ENCODE measurements around the gene SUFU.
A peak's percentile ranks its signal among the peaks of the same experiment; 100 is the strongest.

Gene SUFU

DNA sequence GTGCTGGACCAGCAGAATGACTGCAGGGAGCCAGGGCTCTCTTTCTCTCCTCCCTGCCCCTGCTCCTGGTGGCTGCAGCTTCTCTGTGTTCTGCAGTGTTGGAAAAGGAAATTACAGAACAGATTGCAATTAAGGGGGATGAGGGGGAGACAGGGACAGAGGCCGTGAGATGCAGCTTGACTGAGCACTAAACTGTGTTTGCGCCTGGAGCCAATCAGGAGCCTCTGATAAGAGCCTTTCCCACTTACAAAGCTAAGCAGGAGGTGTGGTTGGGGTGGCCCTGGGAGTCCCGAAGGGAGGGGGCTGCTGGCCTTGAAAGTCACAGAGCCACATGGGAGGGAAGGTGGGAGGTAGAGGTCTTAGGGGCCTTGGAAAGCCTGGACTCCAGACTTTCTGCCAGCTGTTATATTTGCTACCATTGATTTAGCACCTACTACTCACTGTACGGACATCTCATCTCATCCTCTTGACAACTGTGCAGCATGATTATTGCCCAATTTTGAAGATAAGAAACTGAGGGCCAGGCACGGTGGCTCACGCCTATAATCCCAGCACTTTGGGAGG is 167.2 kb downstream of the SUFU start:
- H3K4ac ChIP-seq (ENCODE audit: low read depth in 1 of 2, low read length in 2 of 2), result peak overlapping the region; percentile 9 to 10
- peak; percentile 30 for DNase-seq
- H3K14ac ChIP-seq (ENCODE audit: low read length in 2 of 2), result no peak overlapping the region
- peak overlapping the region in 1 of 2 experiments; percentile 61 for H3K23ac ChIP-seq (ENCODE audit: low read length in 2 of 2)
- no peaks in the 10 kb centered on the region for H3K79me1 ChIP-seq (replicated peaks; ENCODE audit: low read length, poor library complexity, severe bottlenecking)
- peak overlapping the region in 1 of 2 experiments; percentile 14 for H2BK12ac ChIP-seq (ENCODE audit: low read length in 2 of 2)
- H3K4me2 ChIP-seq (ENCODE audit: low read length, poor library complexity, severe bottlenecking), result no peak overlapping the region
- no peak overlapping the region for H3K27ac ChIP-seq (ENCODE audit: low read length, poor library complexity, severe bottlenecking)
- H2BK5ac ChIP-seq (ENCODE audit: low read depth, low read length, poor library complexity, severe bottlenecking), result no peak overlapping the region
- H3K4me3 ChIP-seq (ENCODE audit: insufficient read depth in 1 of 2, low read depth in 1 of 2, low read length in 2 of 2), result no peak overlapping the region
- no peaks in the 10 kb centered on the region for H3K27me3 ChIP-seq (ENCODE audit: control insufficient read depth in 1 of 2, insufficient read depth in 1 of 2, low read length in 2 of 2)
- H4K8ac ChIP-seq (ENCODE audit: low read length), result no peak overlapping the region
- H3K18ac ChIP-seq (ENCODE audit: low read depth in 1 of 2, low read length in 2 of 2), result peak overlapping the region; percentile 54 to 72
- 54% methylated on average over 5 of the region's 6 CpGs for WGBS
- peak overlapping the region; percentile 25 for H4K91ac ChIP-seq (ENCODE audit: low read length)
- H2AK5ac ChIP-seq (ENCODE audit: low read length, severe bottlenecking), result peak overlapping the region; percentile 50
- no peak overlapping the region for H2BK120ac ChIP-seq (ENCODE audit: low read depth, low read length)
- H3K9ac ChIP-seq (ENCODE audit: low read length), result no peak overlapping the region
- no peak overlapping the region for H2AFZ ChIP-seq (ENCODE audit: low read depth, low read length)
- peaks cover 46% of the 10 kb centered on the region for H3K4me1 ChIP-seq (ENCODE audit: control insufficient read depth, insufficient read depth, low read depth, low read length)
- no peaks in the 10 kb centered on the region for H3K9me3 ChIP-seq (ENCODE audit: control insufficient read depth, low read length)
- H2BK15ac ChIP-seq (ENCODE audit: low read depth, poor library complexity, severe bottlenecking), result no peak overlapping the region
- H3K36me3 ChIP-seq (ENCODE audit: control insufficient read depth in 1 of 2, insufficient read depth in 2 of 2, low read depth in 1 of 2, low read length in 2 of 2), result no peaks in the 10 kb centered on the region

DNA sequence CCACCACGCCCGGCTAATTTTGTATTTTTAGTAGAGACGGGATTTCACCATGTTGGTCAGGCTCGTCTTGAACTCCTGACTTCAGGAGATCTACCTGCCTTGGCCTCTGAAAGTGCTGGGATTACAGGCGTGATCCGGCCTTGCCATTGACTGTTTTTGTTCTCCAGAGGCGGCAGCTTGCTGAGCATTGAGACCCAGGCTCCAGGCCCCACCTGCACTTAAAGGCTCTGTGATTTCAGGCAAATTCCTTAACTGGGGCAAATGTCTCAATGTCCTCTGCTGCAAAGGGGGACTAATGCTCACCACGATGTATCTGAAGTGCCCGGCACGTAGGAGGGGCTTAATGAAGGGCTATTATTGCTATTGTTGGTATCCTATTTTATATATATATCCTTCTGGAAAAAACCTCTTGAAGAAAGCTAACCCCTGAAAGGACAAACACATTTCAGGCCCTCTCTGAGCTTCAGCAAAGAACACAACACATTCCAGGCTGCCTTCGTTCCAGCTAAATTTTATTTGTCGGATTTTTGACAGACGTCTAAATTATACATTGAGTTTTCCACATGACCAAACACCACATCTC is 169.6 kb downstream of the SUFU start:
- Histone ChIP-seq H3K4me1 (ENCODE audit: control insufficient read depth, insufficient read depth, low read depth, low read length) (peaks cover 53% of the 10 kb centered on the region), H3K4me3 (ENCODE audit: insufficient read depth in 1 of 2, low read depth in 1 of 2, low read length in 2 of 2) (peak overlapping the region in 1 of 2 experiments; percentile 67), H3K36me3 (ENCODE audit: control insufficient read depth in 1 of 2, insufficient read depth in 2 of 2, low read depth in 1 of 2, low read length in 2 of 2) (peaks cover 0 to 8% of the 10 kb centered on the region in 2 experiments), H2BK12ac (ENCODE audit: low read length in 2 of 2) (peak overlapping the region in 1 of 2 experiments; percentile 29), H3K4ac (ENCODE audit: low read depth in 1 of 2, low read length in 2 of 2) (peak overlapping the region in 1 of 2 experiments; percentile 20), H2BK5ac (ENCODE audit: low read depth, low read length, poor library complexity, severe bottlenecking) (no peak overlapping the region), H3K9me3 (ENCODE audit: control insufficient read depth, low read length) (no peaks in the 10 kb centered on the region), H2BK120ac (ENCODE audit: low read depth, low read length) (no peak overlapping the region), H2AK5ac (ENCODE audit: low read length, severe bottlenecking) (no peak overlapping the region), H3K27me3 (ENCODE audit: control insufficient read depth in 1 of 2, insufficient read depth in 1 of 2, low read length in 2 of 2) (no peaks in the 10 kb centered on the region), H3K14ac (ENCODE audit: low read length in 2 of 2) (peak overlapping the region in 1 of 2 experiments; percentile 23), H3K18ac (ENCODE audit: low read depth in 1 of 2, low read length in 2 of 2) (no peak overlapping the region), H2BK15ac (ENCODE audit: low read depth, poor library complexity, severe bottlenecking) (peak overlapping the region; percentile 29), H2AFZ (ENCODE audit: low read depth, low read length) (no peak overlapping the region), H3K9ac (ENCODE audit: low read length) (peak overlapping the region; percentile 76), H3K27ac (ENCODE audit: low read length, poor library complexity, severe bottlenecking) (peak overlapping the region; percentile 99), H3K4me2 (ENCODE audit: low read length, poor library complexity, severe bottlenecking) (no peak overlapping the region), H4K8ac (ENCODE audit: low read length) (peak overlapping the region; percentile 1), H3K79me1 (replicated peaks; ENCODE audit: low read length, poor library complexity, severe bottlenecking) (peaks cover 5% of the 10 kb centered on the region), H3K23ac (ENCODE audit: low read length in 2 of 2) (no peak overlapping the region), H4K91ac (ENCODE audit: low read length) (no peak overlapping the region)
- no peak for DNase-seq
- WGBS, result 87% methylated on average over 10 of the region's 13 CpGs

DNA sequence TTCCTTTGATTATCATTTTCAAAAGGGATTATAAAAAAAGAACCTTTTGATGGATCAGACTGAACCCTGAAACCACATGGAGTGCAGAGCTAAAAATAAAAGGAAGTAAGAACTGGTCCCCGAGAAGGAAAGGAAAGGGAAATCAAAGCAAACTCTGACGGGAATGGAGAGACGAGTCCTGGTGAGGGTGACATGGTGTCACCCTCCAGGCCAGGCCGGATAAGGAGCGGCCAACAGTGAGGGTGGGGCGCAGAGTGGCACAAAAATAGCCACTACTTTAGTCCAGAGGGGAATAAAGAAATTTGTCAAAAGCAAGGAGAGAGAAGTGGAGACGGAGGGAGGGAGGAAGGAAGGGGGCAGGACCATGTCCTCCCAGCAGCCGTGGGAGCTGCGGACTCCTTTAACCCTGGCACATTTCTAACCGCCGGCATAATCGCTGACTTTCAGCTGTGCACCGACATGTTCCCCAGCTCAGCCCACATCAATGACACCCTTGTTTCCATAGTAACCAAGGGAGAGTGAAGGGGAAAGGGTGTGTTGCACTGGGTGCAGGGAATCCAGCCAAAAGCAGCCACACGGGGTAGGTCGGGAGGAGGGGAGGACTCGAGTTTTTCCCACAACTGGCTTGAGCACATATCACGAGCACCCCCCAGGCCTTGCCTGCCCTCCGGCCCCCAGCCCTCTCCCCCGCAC is 170.2 kb downstream of the SUFU start:
- Histone ChIP-seq H3K27ac (ENCODE audit: low read length, poor library complexity, severe bottlenecking) (peak overlapping the region; percentile 99), H3K4me2 (ENCODE audit: low read length, poor library complexity, severe bottlenecking) (peak overlapping the region; percentile 56), H3K14ac (ENCODE audit: low read length in 2 of 2) (peak overlapping the region in 1 of 2 experiments; percentile 36), H2BK15ac (ENCODE audit: low read depth, poor library complexity, severe bottlenecking) (peak overlapping the region; percentile 66), H3K4ac (ENCODE audit: low read depth in 1 of 2, low read length in 2 of 2) (peak overlapping the region; percentile 37 to 84), H3K9ac (ENCODE audit: low read length) (peak overlapping the region; percentile 76), H3K18ac (ENCODE audit: low read depth in 1 of 2, low read length in 2 of 2) (peak overlapping the region; percentile 94 to 95), H3K79me1 (replicated peaks; ENCODE audit: low read length, poor library complexity, severe bottlenecking) (peaks cover 5% of the 10 kb centered on the region), H3K4me1 (ENCODE audit: control insufficient read depth, insufficient read depth, low read depth, low read length) (peaks cover 56% of the 10 kb centered on the region), H2BK5ac (ENCODE audit: low read depth, low read length, poor library complexity, severe bottlenecking) (peak overlapping the region; percentile 94), H2AK5ac (ENCODE audit: low read length, severe bottlenecking) (peak overlapping the region; percentile 93), H3K9me3 (ENCODE audit: control insufficient read depth, low read length) (no peaks in the 10 kb centered on the region), H2AFZ (ENCODE audit: low read depth, low read length) (peak overlapping the region; percentile 51), H2BK120ac (ENCODE audit: low read depth, low read length) (peak overlapping the region; percentile 80), H4K91ac (ENCODE audit: low read length) (peak overlapping the region; percentile 84), H2BK12ac (ENCODE audit: low read length in 2 of 2) (peak overlapping the region; percentile 81 to 91), H3K27me3 (ENCODE audit: control insufficient read depth in 1 of 2, insufficient read depth in 1 of 2, low read length in 2 of 2) (no peaks in the 10 kb centered on the region), H4K8ac (ENCODE audit: low read length) (peak overlapping the region; percentile 93), H3K36me3 (ENCODE audit: control insufficient read depth in 1 of 2, insufficient read depth in 2 of 2, low read depth in 1 of 2, low read length in 2 of 2) (peaks cover 0 to 8% of the 10 kb centered on the region in 2 experiments), H3K23ac (ENCODE audit: low read length in 2 of 2) (peak overlapping the region in 1 of 2 experiments; percentile 66), H3K4me3 (ENCODE audit: insufficient read depth in 1 of 2, low read depth in 1 of 2, low read length in 2 of 2) (peak overlapping the region in 1 of 2 experiments; percentile 67)
- 25% methylated on average over 11 of the region's 19 CpGs for WGBS
- DNase-seq, result peak; percentile 89

DNA sequence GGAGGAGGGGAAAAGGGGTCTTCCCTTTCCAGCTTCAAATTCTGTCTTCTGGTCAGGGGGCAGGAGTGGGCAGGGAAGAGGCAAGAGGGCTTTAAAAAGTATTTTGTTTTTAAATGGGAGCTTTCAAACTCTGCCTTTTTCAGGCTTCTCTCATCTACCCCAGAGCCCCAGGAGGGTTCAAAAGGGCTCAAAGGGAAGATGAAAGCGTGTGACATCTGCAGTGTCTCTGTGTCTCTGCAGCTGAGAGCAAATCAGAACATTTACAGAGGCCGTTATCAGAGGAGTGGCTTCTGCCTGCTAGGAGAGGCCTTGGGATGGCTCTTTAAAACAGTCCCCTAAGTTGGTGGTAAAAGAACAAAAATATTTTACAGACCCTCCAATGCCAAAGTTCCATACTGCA is 170.8 kb downstream of the SUFU start:
- WGBS, result 10% methylated on average over 2 of the region's 2 CpGs
- peak overlapping the region; percentile 76 for H3K9ac ChIP-seq (ENCODE audit: low read length)
- no peak overlapping the region for H2AFZ ChIP-seq (ENCODE audit: low read depth, low read length)
- H3K27ac ChIP-seq (ENCODE audit: low read length, poor library complexity, severe bottlenecking), result peak overlapping the region; percentile 99
- peak overlapping the region in 1 of 2 experiments; percentile 67 for H3K4me3 ChIP-seq (ENCODE audit: insufficient read depth in 1 of 2, low read depth in 1 of 2, low read length in 2 of 2)
- H3K4ac ChIP-seq (ENCODE audit: low read depth in 1 of 2, low read length in 2 of 2), result peak overlapping the region; percentile 37 to 84
- H2AK5ac ChIP-seq (ENCODE audit: low read length, severe bottlenecking), result peak overlapping the region; percentile 93
- peaks cover 0 to 8% of the 10 kb centered on the region in 2 experiments for H3K36me3 ChIP-seq (ENCODE audit: control insufficient read depth in 1 of 2, insufficient read depth in 2 of 2, low read depth in 1 of 2, low read length in 2 of 2)
- peak overlapping the region; percentile 17 for H2BK15ac ChIP-seq (ENCODE audit: low read depth, poor library complexity, severe bottlenecking)
- H4K8ac ChIP-seq (ENCODE audit: low read length), result peak overlapping the region; percentile 93
- H3K27me3 ChIP-seq (ENCODE audit: control insufficient read depth in 1 of 2, insufficient read depth in 1 of 2, low read length in 2 of 2), result no peaks in the 10 kb centered on the region
- H3K4me2 ChIP-seq (ENCODE audit: low read length, poor library complexity, severe bottlenecking), result peak overlapping the region; percentile 24
- peak overlapping the region; percentile 84 for H4K91ac ChIP-seq (ENCODE audit: low read length)
- H2BK120ac ChIP-seq (ENCODE audit: low read depth, low read length), result peak overlapping the region; percentile 80
- peak; percentile 33 for DNase-seq
- H3K4me1 ChIP-seq (ENCODE audit: control insufficient read depth, insufficient read depth, low read depth, low read length), result peaks cover 56% of the 10 kb centered on the region
- H2BK12ac ChIP-seq (ENCODE audit: low read length in 2 of 2), result peak overlapping the region in 1 of 2 experiments; percentile 75
- H3K14ac ChIP-seq (ENCODE audit: low read length in 2 of 2), result peak overlapping the region in 1 of 2 experiments; percentile 36
- H3K23ac ChIP-seq (ENCODE audit: low read length in 2 of 2), result peak overlapping the region in 1 of 2 experiments; percentile 65
- peak overlapping the region; percentile 94 to 95 for H3K18ac ChIP-seq (ENCODE audit: low read depth in 1 of 2, low read length in 2 of 2)
- peaks cover 5% of the 10 kb centered on the region for H3K79me1 ChIP-seq (replicated peaks; ENCODE audit: low read length, poor library complexity, severe bottlenecking)
- H3K9me3 ChIP-seq (ENCODE audit: control insufficient read depth, low read length), result no peaks in the 10 kb centered on the region
- H2BK5ac ChIP-seq (ENCODE audit: low read depth, low read length, poor library complexity, severe bottlenecking), result peak overlapping the region; percentile 94

All from mesenchymal stem cell (in vitro differentiated cells and primary cell).